LNCaP clone FGC (cell line): Measurements from ENCODE around the gene ZNF23.

Experiments used
- DNase-seq: peaks from one replicate; pipeline ENCODE4 v3.0.0-alpha.2; 2011; ENCODE audit warnings: low read depth
- H3K4me3 ChIP-seq: 2 replicates; pipeline ENCODE4 v1.5.1; 2011; ENCODE audit warnings: mild to moderate bottlenecking, low read depth, low read length, control low read depth
- TF ChIP-seq, protein P1 (sequence below): IDR thresholded peaks from 2 replicates; pipeline ENCODE4 v1.5.1; 2012; ENCODE audit warnings: mild to moderate bottlenecking; ENCODE audit not compliant: control insufficient read depth, insufficient read depth; ENCODE audit errors: extremely low read depth

The ZNF23 gene

DNA sequence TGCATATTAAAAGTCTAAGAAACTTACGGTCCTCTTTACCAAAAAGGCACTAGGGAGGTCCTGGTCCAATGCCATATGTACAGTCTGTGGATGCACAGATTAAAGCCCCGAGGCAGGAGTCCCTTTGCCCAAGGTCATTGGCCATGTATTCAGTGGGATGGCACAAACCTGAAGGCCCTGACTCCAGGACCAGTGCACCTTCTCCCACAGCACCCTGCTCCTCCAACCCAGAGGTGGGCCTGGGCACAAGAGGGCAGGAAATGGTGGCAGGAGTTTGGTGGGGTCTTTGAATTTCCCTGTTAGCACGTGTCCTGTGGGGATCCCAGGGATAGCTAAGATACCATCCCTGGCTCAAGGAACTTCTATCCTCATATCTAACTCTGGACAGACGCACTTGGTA is 48.7 kb downstream of the ZNF23 start:
- H3K4me3 ChIP-seq, result no peak overlapping the region
- DNase-seq, result no peak
- TF ChIP-seq, protein P1, sequence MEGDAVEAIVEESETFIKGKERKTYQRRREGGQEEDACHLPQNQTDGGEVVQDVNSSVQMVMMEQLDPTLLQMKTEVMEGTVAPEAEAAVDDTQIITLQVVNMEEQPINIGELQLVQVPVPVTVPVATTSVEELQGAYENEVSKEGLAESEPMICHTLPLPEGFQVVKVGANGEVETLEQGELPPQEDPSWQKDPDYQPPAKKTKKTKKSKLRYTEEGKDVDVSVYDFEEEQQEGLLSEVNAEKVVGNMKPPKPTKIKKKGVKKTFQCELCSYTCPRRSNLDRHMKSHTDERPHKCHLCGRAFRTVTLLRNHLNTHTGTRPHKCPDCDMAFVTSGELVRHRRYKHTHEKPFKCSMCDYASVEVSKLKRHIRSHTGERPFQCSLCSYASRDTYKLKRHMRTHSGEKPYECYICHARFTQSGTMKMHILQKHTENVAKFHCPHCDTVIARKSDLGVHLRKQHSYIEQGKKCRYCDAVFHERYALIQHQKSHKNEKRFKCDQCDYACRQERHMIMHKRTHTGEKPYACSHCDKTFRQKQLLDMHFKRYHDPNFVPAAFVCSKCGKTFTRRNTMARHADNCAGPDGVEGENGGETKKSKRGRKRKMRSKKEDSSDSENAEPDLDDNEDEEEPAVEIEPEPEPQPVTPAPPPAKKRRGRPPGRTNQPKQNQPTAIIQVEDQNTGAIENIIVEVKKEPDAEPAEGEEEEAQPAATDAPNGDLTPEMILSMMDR, result no peak

DNA sequence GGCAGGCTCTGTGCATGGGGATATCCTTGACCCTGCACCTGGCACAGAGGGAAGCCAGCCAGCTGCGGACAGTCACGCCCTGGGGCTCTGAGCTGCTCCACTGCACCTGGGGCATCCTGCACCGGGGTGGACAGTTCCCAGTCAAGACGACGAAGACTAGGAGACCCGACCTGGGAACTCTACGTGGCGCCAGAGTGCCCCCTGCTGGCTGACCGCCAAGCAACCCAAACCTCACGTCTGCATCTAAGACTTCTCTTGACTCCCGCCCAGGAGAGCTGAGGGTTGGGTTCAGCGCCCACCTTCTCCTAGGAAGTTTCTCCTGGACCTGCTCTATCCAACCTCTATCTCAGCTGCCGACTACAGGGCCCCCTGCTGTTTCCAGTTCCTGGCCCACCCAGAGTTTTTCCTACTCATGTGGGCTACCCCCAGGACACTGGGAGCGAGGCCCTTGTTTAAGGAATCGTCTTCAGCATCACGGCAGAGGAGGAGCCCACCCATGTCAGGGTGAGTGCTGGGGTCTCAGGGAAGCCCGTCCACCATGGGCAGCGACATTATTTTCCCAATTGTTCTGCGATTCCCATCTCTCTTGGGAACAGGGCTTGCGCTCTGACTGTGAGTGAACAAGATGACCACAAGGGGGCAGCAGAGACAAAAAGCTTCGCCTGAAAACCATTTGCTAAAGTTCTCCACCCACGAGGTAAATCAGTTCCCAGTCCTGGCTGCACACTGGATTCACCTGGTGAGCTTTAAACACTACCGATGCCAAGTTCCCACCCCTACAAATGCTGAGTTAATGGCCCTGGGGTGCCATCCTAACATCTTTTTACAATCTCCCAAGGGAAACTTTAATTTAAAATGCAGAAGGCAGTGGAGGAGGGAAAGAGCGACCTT is 49.5 kb downstream of the ZNF23 start:
- no peak overlapping the region for H3K4me3 ChIP-seq

DNA sequence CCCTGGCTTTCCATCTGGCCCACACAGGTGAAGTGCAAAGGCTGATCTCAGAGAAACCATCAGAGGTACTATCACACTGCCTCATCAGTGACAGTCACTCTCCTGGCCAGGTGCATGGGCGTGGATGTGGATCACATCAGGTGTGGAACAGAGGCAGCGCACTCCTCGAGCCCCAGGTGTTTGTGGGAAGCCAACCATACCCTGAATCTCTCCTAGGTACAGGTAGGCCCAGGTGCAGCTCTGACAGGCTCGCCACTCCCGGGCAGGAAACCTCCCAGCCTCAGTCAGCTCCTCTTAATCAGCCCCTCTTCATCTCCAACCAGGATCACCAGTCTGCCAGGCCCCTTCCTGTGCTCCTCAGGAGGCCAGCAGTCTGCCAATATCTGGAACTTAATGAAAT is 51.9 kb downstream of the ZNF23 start:
- TF ChIP-seq, protein P1, result no peak
- H3K4me3 ChIP-seq, result no peak overlapping the region
- no peak for DNase-seq

More for the DNA sequence above, 49.5 kb downstream of the ZNF23 start:
- TF ChIP-seq, protein P1, result peak; percentile 80
- DNase-seq, result peak; percentile 22

DNA sequence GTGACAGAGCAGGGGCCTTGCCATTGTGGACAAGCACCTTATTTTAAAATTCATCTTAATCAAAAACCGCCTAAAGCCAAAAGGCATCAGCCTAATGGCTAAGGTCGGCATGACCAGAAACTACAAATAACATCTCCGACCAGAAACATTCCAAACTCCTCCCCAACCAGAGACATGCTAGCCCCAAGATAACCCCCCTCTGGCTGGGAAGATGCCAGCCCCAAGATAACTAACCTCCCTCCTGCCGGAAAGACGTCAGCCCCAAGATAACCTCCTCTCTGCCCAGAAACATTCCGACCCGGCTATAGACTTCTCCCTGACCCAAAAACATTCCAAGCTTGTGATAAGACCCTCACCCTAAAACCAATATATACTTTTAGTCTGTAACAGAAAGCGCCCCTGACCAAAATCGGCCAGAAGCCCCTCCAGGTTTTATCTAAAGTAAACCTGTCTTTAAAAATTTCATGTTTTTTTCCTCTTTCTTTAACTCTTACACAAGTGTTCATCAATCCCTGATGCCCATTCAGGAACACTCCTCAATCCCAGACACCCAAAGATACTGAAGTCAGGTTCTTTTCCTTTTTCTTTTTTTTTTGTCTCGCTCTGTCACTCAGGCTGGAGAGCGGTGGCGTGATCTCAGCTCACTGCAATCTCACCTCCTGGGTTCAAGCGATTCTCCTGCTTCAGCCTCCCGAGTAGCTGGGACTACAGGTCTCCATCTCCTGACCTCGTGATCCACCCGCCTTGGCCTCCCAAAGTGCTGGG is 52.9 kb downstream of the ZNF23 start:
- no peak overlapping the region for H3K4me3 ChIP-seq
- TF ChIP-seq, protein P1, result no peak
- no peak for DNase-seq

DNA sequence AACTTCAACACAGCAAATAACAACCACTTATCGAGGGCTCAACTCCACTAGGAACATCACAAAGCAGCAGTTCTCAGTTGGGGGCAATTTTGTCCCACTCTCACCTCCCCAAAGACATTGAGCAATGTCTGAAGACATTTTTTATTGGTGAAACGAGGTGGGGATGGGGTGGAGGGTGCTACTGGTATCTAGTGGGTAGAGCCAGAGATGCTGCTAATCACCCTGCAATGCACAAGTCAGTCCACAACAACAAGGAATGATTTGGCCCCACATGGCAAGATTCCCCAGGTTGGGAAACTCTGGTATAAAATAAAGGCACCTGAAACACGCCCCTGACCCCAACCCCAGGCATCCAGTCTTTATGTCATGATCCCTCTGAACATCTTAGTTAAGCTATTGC is 53.5 kb downstream of the ZNF23 start:
- TF ChIP-seq, protein P1, result no peak
- H3K4me3 ChIP-seq, result no peak overlapping the region
- DNase-seq, result no peak

DNA sequence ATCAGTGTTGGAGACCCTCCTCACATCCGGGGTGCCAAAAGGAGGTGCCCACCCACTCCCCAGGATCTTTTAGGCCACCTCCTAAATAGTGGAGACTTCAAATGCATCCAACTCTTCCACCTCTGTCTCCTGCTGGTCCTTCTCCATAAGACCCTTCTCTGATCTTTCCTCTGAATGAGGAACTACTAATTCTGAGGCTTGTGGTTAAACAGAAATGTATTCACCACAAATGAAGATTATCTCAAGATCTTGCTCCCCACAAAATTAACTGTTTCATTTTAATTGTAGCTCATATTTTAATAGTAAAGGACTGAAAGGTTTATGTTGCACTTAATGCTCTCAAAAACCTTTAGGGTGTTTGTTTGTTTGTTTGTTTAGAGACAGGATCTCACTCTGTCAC is 54.3 kb downstream of the ZNF23 start:
- DNase-seq, result no peak
- TF ChIP-seq, protein P1, result no peak
- H3K4me3 ChIP-seq, result no peak overlapping the region
